Keratinocyte (primary cell): ENCODE results near the gene DRGX. TPM values are rescaled to one million over a fixed set of nuclear protein-coding genes. Genes with fewer than 3 reads are reported as not detected.

Experiments used
- DNase-seq: peaks from one replicate; pipeline ENCODE4 v3.0.0-alpha.2; 2011; ENCODE audit warnings: low read depth, missing footprints, low spot score
- FAIRE-seq: peaks from 2 replicates; lab custom pipeline; 2011; peaks lifted over from hg19 to GRCh38; lab: Jason Lieb, UNC
- H2AFZ ChIP-seq: 2 replicates; pipeline ENCODE4 v1.6.0; 2012; ENCODE audit warnings: low read length, control low read depth, inconsistent platforms; ENCODE audit not compliant: control insufficient read depth
- H3K27ac ChIP-seq: 2 replicates; pipeline ENCODE4 v1.5.1; 2011; ENCODE audit warnings: low read length; ENCODE audit not compliant: control insufficient read depth, insufficient read depth
- H3K27me3 ChIP-seq: 3 replicates; pipeline ENCODE4 v1.6.0; 2011; ENCODE audit warnings: low read length; ENCODE audit not compliant: control insufficient read depth, insufficient read depth; ENCODE audit errors: extremely low read depth
- H3K36me3 ChIP-seq, 2 experiments: 2 replicates in 1 of 2; 3 replicates in 1 of 2; pipeline ENCODE4 v1.5.1; 2011; ENCODE audit warnings: low read length in 2 of 2, mild to moderate bottlenecking in 1 of 2; ENCODE audit not compliant: control insufficient read depth in 2 of 2, insufficient read depth in 2 of 2; ENCODE audit errors: extremely low read depth in 1 of 2
- H3K4me1 ChIP-seq: 3 replicates; pipeline ENCODE4 v1.5.1; 2011; ENCODE audit warnings: low read length; ENCODE audit not compliant: control insufficient read depth, insufficient read depth; ENCODE audit errors: extremely low read depth
- H3K4me2 ChIP-seq: 3 replicates; pipeline ENCODE4 v1.6.0; 2011; ENCODE audit warnings: low read depth, low read length; ENCODE audit not compliant: control insufficient read depth, insufficient read depth; ENCODE audit errors: extremely low read depth
- H3K4me3 ChIP-seq, 3 experiments: fragments of 200-600 bp in 1 of 3; sonication (generic) in 1 of 3; 2 replicates in 2 of 3; 3 replicates in 1 of 3; pipeline ENCODE4 v1.5.1; 2011 to 2016; ENCODE audit warnings: low read length in 3 of 3, mild to moderate bottlenecking in 3 of 3, control low read depth in 2 of 3, inconsistent platforms in 1 of 3, low read depth in 1 of 3, mixed read lengths in 1 of 3, mixed run types in 1 of 3, moderate library complexity in 1 of 3; ENCODE audit not compliant: control insufficient read depth in 2 of 3, insufficient read depth in 2 of 3; ENCODE audit errors: extremely low read depth in 1 of 3
- H3K79me2 ChIP-seq: 2 replicates; pipeline ENCODE4 v1.6.0; 2012; ENCODE audit warnings: low read length; ENCODE audit not compliant: control insufficient read depth, insufficient read depth
- H3K9ac ChIP-seq: 3 replicates; pipeline ENCODE4 v1.6.0; 2011; ENCODE audit warnings: low read length; ENCODE audit not compliant: control insufficient read depth, insufficient read depth; ENCODE audit errors: extremely low read depth
- H3K9me1 ChIP-seq: 3 replicates; pipeline ENCODE4 v1.6.0; 2011; ENCODE audit warnings: low read length; ENCODE audit not compliant: control insufficient read depth, insufficient read depth; ENCODE audit errors: extremely low read depth
- H3K9me3 ChIP-seq: 2 replicates; pipeline ENCODE4 v1.5.1; 2012; ENCODE audit warnings: low read depth, low read length; ENCODE audit not compliant: control insufficient read depth
- H4K20me1 ChIP-seq: 3 replicates; pipeline ENCODE4 v1.6.0; 2011; ENCODE audit warnings: low read length; ENCODE audit not compliant: control insufficient read depth, insufficient read depth; ENCODE audit errors: extremely low read depth
- CTCF ChIP-seq, 3 experiments: IDR thresholded peaks in 1 of 3; conservative IDR thresholded peaks in 1 of 3; optimal IDR thresholded peaks in 1 of 3; 2 replicates in 2 of 3; 3 replicates in 1 of 3; pipeline versions ENCODE3 to v1.5.1; 2011; ENCODE audit warnings: low read length in 3 of 3, mild to moderate bottlenecking in 3 of 3, moderate library complexity in 2 of 3, control low read depth in 1 of 3, inconsistent platforms in 1 of 3; ENCODE audit not compliant: insufficient read depth in 2 of 3; ENCODE audit errors: extremely low read depth in 1 of 3
- EZH2 ChIP-seq: IDR thresholded peaks from one replicate; pipeline ENCODE4 v1.6.1; 2012; ENCODE audit warnings: inconsistent platforms, mild to moderate bottlenecking, low read length, moderate library complexity
- dilution Hi-C: fragments of 300-500 bp; cut with MboI; formaldehyde crosslinking; loops from one replicate; pipeline ENCODE4 v1.7.0; 2020; ENCODE audit warnings: low sequenced_read_pairs; ENCODE audit not compliant: extremely low pct_ligation_motif_present
- polyA plus RNA-seq, 5 experiments: library from polyadenylated mRNA; depleted of rRNA in 3 of 5; stranded (reverse) in 3 of 5; stranded (forward) in 1 of 5; unstranded in 1 of 5; fragments of >200 nt; gene quantifications; 1 replicate in 1 of 5; 2 replicates in 3 of 5; 3 replicates in 1 of 5; pipeline versions ENCODE4 v1.2.1 to v1.2.3, GENCODE V29; 2011 to 2012; ENCODE audit warnings: missing spikeins in 2 of 5, low read depth in 1 of 5, low replicate concordance in 1 of 5

DRGX gene
- polyA plus RNA-seq, 1 donor (not counting 4 experiments of a cell fraction or from before 2014, with no cell fraction given) = not detected

- no peak overlapping the region for H2AFZ ChIP-seq
- H3K27ac ChIP-seq = no peak overlapping the region
- TF ChIP-seq EZH2 = no peak
- peak; percentile 94 to 99 (median 97) for TF ChIP-seq CTCF (optimal IDR thresholded peaks at IDR 0.05 in 1 of 3, IDR thresholded peaks at IDR 0.05 in 1 of 3, conservative IDR thresholded peaks at IDR 0.05 in 1 of 3; ENCODE audit: extremely low read depth in 1 of 3, insufficient read depth in 2 of 3, low read length in 3 of 3)
- H3K4me2 ChIP-seq = no peak overlapping the region
- H3K9ac ChIP-seq = no peak overlapping the region
- H3K9me1 ChIP-seq = no peaks in the 10 kb centered on the region
- H3K9me3 ChIP-seq = no peaks in the 10 kb centered on the region
- DNase-seq (no peak), FAIRE-seq (peak; percentile 78)
- H3K36me3 ChIP-seq = no peaks in the 10 kb centered on the region
- dilution Hi-C loops = no loop called here
- no peaks in the 10 kb centered on the region for H4K20me1 ChIP-seq
- no peak overlapping the region for H3K4me3 ChIP-seq
- no peaks in the 10 kb centered on the region for H3K79me2 ChIP-seq
- peaks cover 10% of the 10 kb centered on the region for H3K27me3 ChIP-seq
- H3K4me1 ChIP-seq = no peaks in the 10 kb centered on the region
These were observed 11.8 kb upstream of the DRGX start for GRCh38 chr10:49407552-49408137.

- Histone ChIP-seq H3K4me3 (no peak overlapping the region), H3K4me1 (no peaks in the 10 kb centered on the region), H3K9me1 (no peaks in the 10 kb centered on the region), H4K20me1 (no peaks in the 10 kb centered on the region), H3K79me2 (no peaks in the 10 kb centered on the region), H3K9me3 (no peaks in the 10 kb centered on the region), H2AFZ (no peak overlapping the region), H3K27me3 (peaks cover 14% of the 10 kb centered on the region), H3K9ac (no peak overlapping the region), H3K27ac (no peak overlapping the region), H3K4me2 (no peak overlapping the region), H3K36me3 (no peaks in the 10 kb centered on the region)
- dilution Hi-C loops = no loop called here
- DNase-seq (no peak), FAIRE-seq (no peak)
- no peak for TF ChIP-seq EZH2
- no peak for TF ChIP-seq CTCF (optimal IDR thresholded peaks at IDR 0.05 in 1 of 3, IDR thresholded peaks at IDR 0.05 in 1 of 3, conservative IDR thresholded peaks at IDR 0.05 in 1 of 3; ENCODE audit: extremely low read depth in 1 of 3, insufficient read depth in 2 of 3, low read length in 3 of 3)
These were observed 11.3 kb upstream of the DRGX start for GRCh38 chr10:49407151-49407550.
